H9 (cell line): ENCODE results near the gene POR. TPM values are rescaled to one million over a fixed set of nuclear protein-coding genes. Genes with fewer than 3 reads are reported as not detected.

Experiments
- DNase-seq: peaks from one replicate; pipeline ENCODE4 v3.0.0-alpha.2; 2017
- H2AFZ ChIP-seq: one replicate; pipeline ENCODE4 v1.6.1; 2013; ENCODE audit warnings: mild to moderate bottlenecking, low read length, control low read depth, moderate library complexity
- H2AK5ac ChIP-seq: 2 replicates; pipeline ENCODE4 v1.6.1; 2013; ENCODE audit warnings: low read length, control low read depth, mixed read lengths; ENCODE audit not compliant: insufficient read length
- H2BK120ac ChIP-seq: one replicate; pipeline ENCODE4 v1.6.1; 2013; ENCODE audit warnings: low read depth, mild to moderate bottlenecking, low read length, control low read depth, inconsistent platforms; ENCODE audit not compliant: poor library complexity, severe bottlenecking
- H2BK12ac ChIP-seq: 2 replicates; pipeline ENCODE4 v1.6.1; 2013; ENCODE audit warnings: low read length, control low read depth, mixed read lengths, low read depth; ENCODE audit not compliant: insufficient read length
- H2BK15ac ChIP-seq: 2 replicates; pipeline ENCODE4 v1.6.1; 2013; ENCODE audit warnings: low read depth, low read length, control low read depth
- H2BK20ac ChIP-seq: one replicate; pipeline ENCODE4 v1.6.1; 2013; ENCODE audit warnings: low read depth, mild to moderate bottlenecking, low read length, control low read depth, inconsistent platforms; ENCODE audit not compliant: poor library complexity, severe bottlenecking
- H2BK5ac ChIP-seq: 2 replicates; pipeline ENCODE4 v1.6.1; 2013; ENCODE audit warnings: low read length, control low read depth, mixed read lengths; ENCODE audit not compliant: insufficient read length
- H3K14ac ChIP-seq: 2 replicates; pipeline ENCODE4 v1.6.1; 2013; ENCODE audit warnings: low read length, control low read depth; ENCODE audit not compliant: insufficient read depth
- H3K18ac ChIP-seq: 2 replicates; pipeline ENCODE4 v1.6.1; 2013; ENCODE audit warnings: low read depth, mild to moderate bottlenecking, mixed read lengths, low read length, control low read depth; ENCODE audit not compliant: insufficient read length
- H3K23ac ChIP-seq: 2 replicates; pipeline ENCODE4 v1.6.1; 2013; ENCODE audit warnings: low read length, control low read depth, mixed read lengths, low read depth; ENCODE audit not compliant: insufficient read length
- H3K23me2 ChIP-seq: 2 replicates; pipeline ENCODE4 v1.6.1; 2013; ENCODE audit warnings: low read depth, mild to moderate bottlenecking, mixed read lengths, low read length, control low read depth; ENCODE audit not compliant: insufficient read length, poor library complexity, severe bottlenecking
- H3K27ac ChIP-seq: 2 replicates; pipeline ENCODE4 v1.5.1; 2013; ENCODE audit warnings: low read length, control low read depth, mixed read lengths, low read depth; ENCODE audit not compliant: insufficient read length
- H3K27me3 ChIP-seq: 2 replicates; pipeline ENCODE4 v1.6.1; 2013; ENCODE audit warnings: low read length, control low read depth, inconsistent platforms; ENCODE audit not compliant: insufficient read depth
- H3K4ac ChIP-seq: 2 replicates; pipeline ENCODE4 v1.6.1; 2013; ENCODE audit warnings: low read depth, mild to moderate bottlenecking, control low read depth, inconsistent platforms, low read length, moderate library complexity
- H3K4me1 ChIP-seq: 2 replicates; pipeline ENCODE4 v1.6.1; 2013; ENCODE audit warnings: low read length, control low read depth, inconsistent platforms; ENCODE audit not compliant: insufficient read depth
- H3K4me2 ChIP-seq: 2 replicates; pipeline ENCODE4 v1.6.1; 2013; ENCODE audit warnings: low read length, control low read depth, mixed read lengths; ENCODE audit not compliant: insufficient read length, insufficient read depth
- H3K56ac ChIP-seq: 2 replicates; pipeline ENCODE4 v1.6.1; 2013; ENCODE audit warnings: low read depth, mild to moderate bottlenecking, mixed read lengths, low read length, control low read depth; ENCODE audit not compliant: insufficient read length
- H3K79me1 ChIP-seq: 2 replicates; pipeline ENCODE4 v1.6.1; 2013; ENCODE audit warnings: low read depth, mild to moderate bottlenecking, moderate library complexity, low read length, control low read depth, inconsistent platforms; ENCODE audit not compliant: insufficient read depth, poor library complexity, severe bottlenecking
- H3K79me2 ChIP-seq: 2 replicates; pipeline ENCODE4 v1.6.1; 2013; ENCODE audit warnings: low read length, control low read depth, inconsistent platforms; ENCODE audit not compliant: insufficient read depth
- H3K9ac ChIP-seq: 2 replicates; pipeline ENCODE4 v1.6.1; 2013; ENCODE audit warnings: low read length, control low read depth, mixed read lengths; ENCODE audit not compliant: insufficient read length; ENCODE audit errors: extremely low read depth
- H3K9me3 ChIP-seq: one replicate; pipeline ENCODE4 v1.6.1; 2013; ENCODE audit warnings: low read depth, low read length, inconsistent platforms; ENCODE audit not compliant: control insufficient read depth
- H3T11ph ChIP-seq: one replicate; pipeline ENCODE4 v1.6.1; 2013; ENCODE audit warnings: mild to moderate bottlenecking, low read length, control low read depth, inconsistent platforms
- H4K20me1 ChIP-seq: one replicate; pipeline ENCODE4 v1.6.1; 2013; ENCODE audit not compliant: control insufficient read depth, insufficient read length, insufficient read depth
- H4K5ac ChIP-seq: 2 replicates; pipeline ENCODE4 v1.6.1; 2013; ENCODE audit warnings: low read depth, mild to moderate bottlenecking, mixed read lengths, low read length, control low read depth; ENCODE audit not compliant: insufficient read length
- H4K8ac ChIP-seq: replicated peaks from 2 replicates; pipeline ENCODE4 v1.6.1; 2013; ENCODE audit warnings: low read length, control low read depth, mixed read lengths, low read depth; ENCODE audit not compliant: insufficient read length
- H4K91ac ChIP-seq: 2 replicates; pipeline ENCODE4 v1.6.1; 2013; ENCODE audit warnings: low read depth, mild to moderate bottlenecking, moderate library complexity, mixed read lengths, low read length, control low read depth; ENCODE audit not compliant: insufficient read length
- H3K27ac Mint-ChIP-seq, 3 experiments: 2 replicates in 2 of 3; 3 replicates in 1 of 3; pipeline ENCODE4 v1.8.0; 2020 to 2021; ENCODE audit warnings: mixed read lengths in 3 of 3, mild to moderate bottlenecking in 1 of 3, moderate library complexity in 1 of 3
- H3K27me3 Mint-ChIP-seq: 2 replicates; pipeline ENCODE4 v1.8.0; 2021; ENCODE audit warnings: low read depth, mild to moderate bottlenecking, moderate library complexity, mixed read lengths
- H3K36me3 Mint-ChIP-seq, 3 experiments: 2 replicates in 2 of 3; 3 replicates in 1 of 3; pipeline ENCODE4 v1.8.0; 2020 to 2021; ENCODE audit warnings: low read depth in 3 of 3, mixed read lengths in 3 of 3; ENCODE audit not compliant: insufficient read depth in 1 of 3
- H3K4me1 Mint-ChIP-seq, 2 experiments: 2 replicates each; pipeline ENCODE4 v1.8.0; 2020; ENCODE audit warnings: mixed read lengths in 2 of 2
- H3K4me3 Mint-ChIP-seq, 2 experiments: 2 replicates in 1 of 2; 3 replicates in 1 of 2; pipeline ENCODE4 v1.8.0; 2020 to 2021; ENCODE audit warnings: mild to moderate bottlenecking in 2 of 2, mixed read lengths in 2 of 2, moderate library complexity in 1 of 2
- H3K9me3 Mint-ChIP-seq, 2 experiments: 2 replicates in 1 of 2; 3 replicates in 1 of 2; pipeline ENCODE4 v1.8.0; 2020; ENCODE audit warnings: mild to moderate bottlenecking in 2 of 2, mixed read lengths in 2 of 2, moderate library complexity in 1 of 2
- WGBS: extraction: QIAGEN DNeasy Blood & Tissue Kit; methylation state at CpG from one replicate; pipeline ENCODE4 v1.1.7; 2013; ENCODE audit warnings: missing lambda C conversion rate, low lambda C conversion rate, mixed read lengths; ENCODE audit not compliant: insufficient read length; ENCODE audit errors: extremely low coverage; 5-methylcytosine and 5-hydroxymethylcytosine counted together
- total RNA-seq: library from RNA; stranded (reverse); gene quantifications from 2 replicates; pipeline ENCODE4 v1.2.1, GENCODE V29; 2021
- TF ChIP-seq, protein P1 (sequence below): fragments of 200-600 bp; sonication (generic); conservative IDR thresholded peaks from 3 replicates; pipeline ENCODE4 v1.8.0; 2021; ENCODE audit warnings: antibody characterized with exemption, mild to moderate bottlenecking

POR gene
- total RNA-seq, 1 experiment from 2014 or later = 128 TPM

DNA sequence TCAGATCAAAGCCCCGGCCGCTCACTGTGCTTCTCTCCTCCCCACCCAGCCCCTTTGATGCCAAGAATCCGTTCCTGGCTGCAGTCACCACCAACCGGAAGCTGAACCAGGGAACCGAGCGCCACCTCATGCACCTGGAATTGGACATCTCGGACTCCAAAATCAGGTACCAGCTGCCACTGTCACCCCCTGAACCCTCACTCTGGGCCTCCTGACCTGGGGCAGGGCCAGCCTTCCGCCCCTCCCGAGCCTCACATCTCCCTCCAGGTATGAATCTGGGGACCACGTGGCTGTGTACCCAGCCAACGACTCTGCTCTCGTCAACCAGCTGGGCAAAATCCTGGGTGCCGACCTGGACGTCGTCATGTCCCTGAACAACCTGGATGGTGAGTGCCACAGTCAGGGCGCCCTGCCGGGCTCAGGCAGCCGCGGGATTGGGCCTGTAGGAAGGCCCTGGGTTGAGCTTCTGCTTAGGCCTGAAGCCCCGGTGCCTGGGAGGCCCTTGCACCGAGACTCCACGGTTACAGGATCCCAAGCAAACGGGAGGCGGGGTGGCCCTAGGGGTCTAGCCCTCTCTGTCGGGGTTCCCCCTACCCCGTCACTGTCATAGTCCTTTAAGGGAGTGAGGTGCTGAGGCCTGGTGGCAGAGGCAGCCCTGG is 68.6 kb downstream of the POR start:
- Histone ChIP-seq H2BK120ac (no peak overlapping the region), H3K56ac (no peak overlapping the region), H3K23ac (no peak overlapping the region), H4K5ac (no peak overlapping the region), H2BK12ac (no peak overlapping the region), H2BK20ac (no peak overlapping the region), H2BK5ac (no peak overlapping the region), H3K79me1 (no peaks in the 10 kb centered on the region), H3K14ac (no peak overlapping the region; the same call in 1 of the 2 replicates), H3K9ac (no peak overlapping the region), H3K27ac (no peak overlapping the region), H2AFZ (no peak overlapping the region), H4K20me1 (peaks cover 2% of the 10 kb centered on the region), H3K4me2 (no peak overlapping the region), H3K9me3 (no peaks in the 10 kb centered on the region), H3K4ac (no peak overlapping the region), H3K23me2 (no peaks in the 10 kb centered on the region), H3K27me3 (no peaks in the 10 kb centered on the region), H3K4me1 (no peaks in the 10 kb centered on the region), H2BK15ac (no peak overlapping the region), H4K8ac (no peak overlapping the region), H3K18ac (no peak overlapping the region), H3K79me2 (no peaks in the 10 kb centered on the region), H3T11ph (no peak overlapping the region), H4K91ac (no peak overlapping the region), H2AK5ac (no peak overlapping the region)
- no CpG with 5 or more reads among the region's 26 CpGs for WGBS
- no peak for DNase-seq
- no peaks in the 10 kb centered on the region for H3K9me3 Mint-ChIP-seq
- H3K27me3 Mint-ChIP-seq = peaks cover 1% of the 10 kb centered on the region; the same call in 1 of the 2 replicates
- no peak overlapping the region for H3K4me3 Mint-ChIP-seq
- H3K4me1 Mint-ChIP-seq = peaks cover 0 to 6% of the 10 kb centered on the region in 2 experiments; a peak in 2 of 4 replicates
- TF ChIP-seq, protein P1, sequence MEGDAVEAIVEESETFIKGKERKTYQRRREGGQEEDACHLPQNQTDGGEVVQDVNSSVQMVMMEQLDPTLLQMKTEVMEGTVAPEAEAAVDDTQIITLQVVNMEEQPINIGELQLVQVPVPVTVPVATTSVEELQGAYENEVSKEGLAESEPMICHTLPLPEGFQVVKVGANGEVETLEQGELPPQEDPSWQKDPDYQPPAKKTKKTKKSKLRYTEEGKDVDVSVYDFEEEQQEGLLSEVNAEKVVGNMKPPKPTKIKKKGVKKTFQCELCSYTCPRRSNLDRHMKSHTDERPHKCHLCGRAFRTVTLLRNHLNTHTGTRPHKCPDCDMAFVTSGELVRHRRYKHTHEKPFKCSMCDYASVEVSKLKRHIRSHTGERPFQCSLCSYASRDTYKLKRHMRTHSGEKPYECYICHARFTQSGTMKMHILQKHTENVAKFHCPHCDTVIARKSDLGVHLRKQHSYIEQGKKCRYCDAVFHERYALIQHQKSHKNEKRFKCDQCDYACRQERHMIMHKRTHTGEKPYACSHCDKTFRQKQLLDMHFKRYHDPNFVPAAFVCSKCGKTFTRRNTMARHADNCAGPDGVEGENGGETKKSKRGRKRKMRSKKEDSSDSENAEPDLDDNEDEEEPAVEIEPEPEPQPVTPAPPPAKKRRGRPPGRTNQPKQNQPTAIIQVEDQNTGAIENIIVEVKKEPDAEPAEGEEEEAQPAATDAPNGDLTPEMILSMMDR = no peak
- peaks cover 24 to 54% (median 43%) of the 10 kb centered on the region in 3 experiments for H3K36me3 Mint-ChIP-seq
- H3K27ac Mint-ChIP-seq = no peak overlapping the region; a peak in 1 of 7 replicates
